Stimulated activated CD4-positive, alpha-beta T cell treated with anti-CD3 and anti-CD28 coated beads, Interleukin-4, amount 100 ng/mL, for 4 hours (primary cell): ENCODE measurements around the gene SLC5A9.

Source experiments
- DNase-seq, 2 experiments: peaks; one replicate each; pipeline ENCODE4 v3.0.0-alpha.2; 2020

Gene SLC5A9

DNA sequence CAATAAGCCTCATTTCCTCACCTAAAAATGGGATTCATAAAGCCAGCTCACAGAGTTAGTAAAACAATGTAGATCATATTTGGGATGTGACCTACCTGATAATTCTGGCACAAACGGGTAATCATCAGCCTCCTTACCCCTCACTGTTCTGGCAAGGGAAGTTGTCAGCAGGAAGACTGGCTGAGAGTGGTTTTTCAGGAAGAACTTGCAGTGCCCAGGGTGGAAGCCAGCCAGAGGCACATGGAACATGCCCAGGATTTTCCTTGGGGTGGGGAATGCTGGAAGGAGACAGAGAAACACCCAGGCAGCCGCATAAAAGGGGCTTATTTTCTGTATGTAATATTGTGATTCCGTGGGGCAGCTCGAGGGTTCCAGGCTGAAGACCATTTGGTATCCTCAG, 7.7 kb upstream of the SLC5A9 start:
- DNase-seq: no peak

DNA sequence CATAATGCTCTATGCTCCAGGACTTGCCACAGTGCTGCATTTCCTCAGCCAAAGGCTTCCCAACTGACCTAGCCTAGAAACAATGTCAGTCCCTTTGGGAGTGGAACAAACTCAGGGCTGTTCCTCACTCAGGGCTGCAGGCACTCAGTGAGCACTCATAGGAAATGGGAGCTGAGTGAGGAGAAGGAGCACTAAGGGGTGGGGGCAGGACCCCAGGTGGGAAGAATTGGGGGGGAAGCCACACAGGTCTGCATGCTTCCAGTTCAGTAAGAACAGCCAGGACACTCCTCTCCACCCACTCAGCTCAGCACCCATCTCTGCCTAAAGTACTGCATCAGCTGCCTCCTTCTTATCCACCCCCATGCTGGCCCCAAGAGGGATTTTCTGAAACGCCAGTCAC, 7.3 kb upstream of the SLC5A9 start:
- DNase-seq: no peak

DNA sequence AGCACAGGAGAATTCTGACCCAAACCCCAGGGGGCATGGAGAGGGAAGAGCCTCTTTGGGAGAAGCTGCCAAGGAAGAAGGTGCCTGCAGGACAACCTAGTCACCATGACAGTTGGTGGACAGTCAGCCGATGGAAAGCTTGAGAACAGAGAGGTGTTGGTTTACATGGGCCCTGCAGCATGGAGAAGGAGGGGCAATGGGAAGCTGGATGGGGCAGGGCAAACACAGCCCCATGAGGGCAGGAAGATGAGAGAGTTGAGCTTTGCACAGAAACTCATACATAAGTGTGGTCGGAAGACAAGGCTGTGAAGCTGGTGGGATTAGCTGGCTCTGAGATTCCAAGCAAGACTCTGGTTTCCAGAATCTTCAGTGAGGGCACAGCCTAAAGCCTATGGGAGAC, 6.6 kb upstream of the SLC5A9 start:
- no peak for DNase-seq

DNA sequence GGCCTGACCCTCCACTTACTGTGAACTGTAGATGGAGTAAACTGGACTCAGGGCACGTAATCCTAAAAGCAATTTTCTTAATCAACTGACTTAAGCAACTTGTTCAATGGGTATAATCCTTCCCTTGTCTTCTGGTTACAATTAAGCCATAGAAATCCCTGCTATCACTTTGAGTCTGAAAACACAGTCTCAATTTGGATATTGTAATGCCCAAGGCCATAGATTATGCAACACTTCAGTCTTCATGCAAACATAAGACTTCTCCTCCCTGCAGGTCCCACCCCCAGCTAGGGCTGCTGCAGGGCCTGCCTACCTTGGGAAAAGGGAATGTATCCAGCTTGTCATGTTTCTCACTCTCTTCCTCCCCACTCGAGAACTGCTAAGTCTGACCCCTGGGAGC, 6.2 kb upstream of the SLC5A9 start:
- no peak for DNase-seq

DNA sequence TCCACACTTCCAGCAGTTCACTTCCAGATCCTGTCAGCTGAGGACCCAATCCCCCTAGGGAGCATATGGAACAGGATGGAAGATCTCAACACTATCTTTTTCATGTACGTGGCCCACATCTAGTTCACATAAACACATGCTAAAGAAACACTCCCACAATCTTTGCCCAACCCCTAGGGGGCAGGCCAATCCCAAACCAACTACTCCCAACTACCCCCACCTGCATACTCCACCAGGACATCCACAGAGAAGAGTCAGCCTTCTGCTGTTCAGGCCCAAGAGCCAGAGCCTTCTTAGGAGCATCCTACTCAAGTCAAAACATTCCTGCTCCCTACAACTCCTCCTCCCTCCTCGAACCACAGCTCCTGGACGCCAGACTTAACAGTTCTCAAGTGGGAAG, 5.6 kb upstream of the SLC5A9 start:
- no peak for DNase-seq

DNA sequence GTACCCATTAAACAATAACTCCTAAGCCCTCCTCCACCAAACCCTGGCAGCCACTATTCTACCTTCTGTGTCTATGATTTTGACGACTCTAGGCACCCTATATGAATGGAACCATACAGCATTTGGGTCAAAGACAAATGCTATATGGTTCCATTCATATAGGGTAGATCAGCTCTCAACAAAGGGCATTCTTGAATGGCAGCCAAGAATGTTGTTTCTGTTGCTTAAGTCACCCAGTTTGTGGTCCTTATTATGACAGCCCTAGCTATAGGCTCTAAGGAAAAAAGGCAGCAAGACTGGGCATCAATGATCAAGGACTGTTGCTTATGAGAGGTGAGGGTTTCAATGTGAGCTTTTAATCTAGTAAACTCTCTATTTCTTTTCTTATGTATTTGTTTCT, 4.7 kb upstream of the SLC5A9 start:
- no peak for DNase-seq

- DNase-seq: no peak
These were observed 2.7 kb upstream of the SLC5A9 start for GRCh38 chr1:48219803-48220202.

- DNase-seq: no peak
These were observed 1.4 kb upstream of the SLC5A9 start for GRCh38 chr1:48221122-48221521.

- DNase-seq: no peak
These were observed 859 bp upstream of the SLC5A9 start for GRCh38 chr1:48221657-48222056.

- no peak for DNase-seq
These were observed 1.1 kb downstream of the SLC5A9 start for GRCh38 chr1:48223366-48224240.

DNA sequence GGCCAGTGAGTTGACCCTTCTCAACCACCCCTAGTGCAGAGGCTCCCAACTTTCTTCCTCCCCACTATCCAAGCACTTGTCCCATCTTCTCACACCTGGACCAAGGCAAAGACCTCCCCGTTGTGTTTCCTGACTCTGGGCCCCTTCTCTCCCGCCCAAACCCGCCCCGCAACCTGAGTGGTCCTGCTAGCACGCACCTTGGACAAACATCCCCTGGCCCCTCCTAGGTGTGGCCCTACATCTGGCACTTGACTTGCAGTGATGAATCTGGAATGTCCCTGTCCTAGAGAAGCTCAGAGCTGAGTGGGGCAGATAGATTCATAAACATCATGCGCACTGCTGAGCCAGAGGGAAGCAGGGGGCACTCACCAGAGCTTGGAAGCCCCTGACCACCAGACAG, 2.3 kb downstream of the SLC5A9 start:
- DNase-seq: no peak

DNA sequence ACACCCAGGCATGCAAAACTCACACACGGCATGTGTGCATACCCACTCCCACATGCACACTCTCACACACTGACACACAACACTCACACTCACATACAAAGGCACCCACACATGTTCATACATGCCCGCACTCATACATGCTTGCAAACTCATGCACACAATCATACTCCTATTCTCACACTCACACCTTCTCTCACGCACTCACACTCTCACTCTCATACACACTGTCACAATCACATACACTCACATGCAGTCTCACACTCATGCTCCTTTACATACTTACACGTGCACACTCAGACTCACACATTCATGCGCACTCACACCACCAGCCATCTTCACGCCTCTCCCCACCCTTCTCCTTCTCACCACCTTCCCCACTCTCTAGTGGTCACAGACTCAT, 3.1 kb downstream of the SLC5A9 start:
- no peak for DNase-seq

- DNase-seq: peak in 1 of 2 experiments; percentile 12
These were observed 4.9 kb downstream of the SLC5A9 start for GRCh38 chr1:48227165-48228013.

- DNase-seq: no peak
These were observed 5.6 kb downstream of the SLC5A9 start for GRCh38 chr1:48228156-48228555.

DNA sequence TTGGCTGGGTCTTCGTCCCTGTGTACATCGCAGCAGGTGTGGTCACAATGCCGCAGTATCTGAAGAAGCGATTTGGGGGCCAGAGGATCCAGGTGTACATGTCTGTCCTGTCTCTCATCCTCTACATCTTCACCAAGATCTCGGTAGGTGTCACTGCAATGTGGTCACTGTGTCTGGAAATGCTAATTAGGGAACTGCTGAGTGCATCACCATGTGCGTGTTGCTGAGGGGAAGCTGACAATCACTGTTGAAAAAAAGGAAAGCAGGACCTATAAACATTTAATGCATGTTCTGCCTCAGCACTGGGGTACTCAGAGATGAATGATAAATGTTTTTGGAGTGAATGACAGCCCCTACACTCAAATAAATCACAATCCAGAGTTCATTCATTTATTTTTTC, 6.8 kb downstream of the SLC5A9 start:
- no peak for DNase-seq

GRCh38 chr1:48230236-48230635, 7.7 kb downstream of the SLC5A9 start:
- no peak for DNase-seq

GRCh38 chr1:48232722-48233121, 10.2 kb downstream of the SLC5A9 start:
- DNase-seq: no peak

GRCh38 chr1:48233666-48234485, 11.4 kb downstream of the SLC5A9 start:
- DNase-seq: no peak

DNA sequence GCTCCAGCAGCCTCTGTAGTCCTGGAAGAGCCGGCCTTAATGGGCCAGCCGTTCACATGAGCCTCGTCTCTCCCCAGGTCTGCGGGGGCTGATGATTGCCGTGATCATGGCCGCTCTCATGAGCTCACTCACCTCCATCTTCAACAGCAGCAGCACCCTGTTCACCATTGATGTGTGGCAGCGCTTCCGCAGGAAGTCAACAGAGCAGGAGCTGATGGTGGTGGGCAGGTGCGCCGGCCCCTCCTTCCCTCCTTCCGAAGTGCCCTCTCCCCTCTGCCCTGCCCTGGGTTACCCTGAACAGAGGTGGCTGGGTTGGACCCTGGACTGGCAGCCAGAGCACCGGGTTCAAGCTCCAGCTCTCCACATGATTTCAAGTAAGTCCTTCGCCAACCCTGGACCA, 13.1 kb downstream of the SLC5A9 start:
- DNase-seq: no peak

GRCh38 chr1:48236716-48237470, 14.4 kb downstream of the SLC5A9 start:
- DNase-seq: no peak

DNA sequence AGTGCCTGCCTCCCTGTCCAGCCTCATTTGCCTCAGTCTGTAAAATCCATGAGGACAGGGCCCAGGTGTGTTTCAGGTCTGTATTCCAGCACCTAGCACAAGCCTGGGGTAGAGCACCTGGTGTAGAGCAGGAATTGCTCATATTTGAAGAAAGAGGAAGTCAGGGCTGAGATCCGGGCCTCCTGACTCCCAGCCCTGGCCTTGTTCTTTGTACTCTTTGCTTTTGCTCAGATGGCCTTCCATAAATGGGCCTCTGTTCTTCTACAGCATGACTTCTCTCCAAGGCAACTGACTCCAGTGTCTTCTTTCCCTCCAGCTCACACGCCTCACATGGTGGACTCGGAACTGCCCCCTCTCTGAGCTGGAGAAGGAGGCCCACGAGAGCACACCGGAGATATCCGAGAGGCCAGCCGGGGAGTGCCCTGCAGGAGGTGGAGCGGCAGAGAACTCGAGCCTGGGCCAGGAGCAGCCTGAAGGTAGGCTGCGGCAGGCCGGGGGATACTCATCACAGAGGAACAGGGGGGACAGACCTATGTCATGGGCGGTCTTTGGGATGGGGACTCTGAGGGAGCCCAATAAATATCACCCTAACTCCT, 19.7 kb downstream of the SLC5A9 start:
- DNase-seq: no peak

DNA sequence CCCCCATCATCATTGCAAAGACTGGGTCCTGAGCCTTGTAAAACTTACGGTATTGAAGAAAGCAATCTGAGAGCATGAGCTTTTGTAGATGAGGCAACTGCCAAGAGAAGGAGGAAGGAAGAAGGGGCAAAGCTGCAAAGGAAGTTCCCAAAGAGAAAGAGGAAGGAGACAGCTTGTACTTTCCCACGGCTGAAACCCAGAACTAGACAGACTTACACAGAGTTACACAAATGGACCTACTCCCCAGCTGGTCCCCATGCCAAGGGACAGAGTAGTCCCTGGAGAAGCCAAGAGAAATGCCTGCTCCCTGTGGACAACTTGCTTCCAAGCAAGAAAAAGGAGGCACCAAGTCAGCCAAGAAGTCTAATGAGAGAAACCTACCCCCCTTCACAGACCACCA, 22.6 kb downstream of the SLC5A9 start:
- no peak for DNase-seq
